GM21576 (cell line): ENCODE measurements around the gene KLHL8.

Experiments used
- ATAC-seq: cut with Tn5 transposase; IDR thresholded peaks from one replicate; pipeline ENCODE4 v1.9.1; 2021; ENCODE audit warnings: mild to moderate bottlenecking, moderate library complexity; ENCODE audit not compliant: unreplicated experiment

Gene KLHL8

DNA sequence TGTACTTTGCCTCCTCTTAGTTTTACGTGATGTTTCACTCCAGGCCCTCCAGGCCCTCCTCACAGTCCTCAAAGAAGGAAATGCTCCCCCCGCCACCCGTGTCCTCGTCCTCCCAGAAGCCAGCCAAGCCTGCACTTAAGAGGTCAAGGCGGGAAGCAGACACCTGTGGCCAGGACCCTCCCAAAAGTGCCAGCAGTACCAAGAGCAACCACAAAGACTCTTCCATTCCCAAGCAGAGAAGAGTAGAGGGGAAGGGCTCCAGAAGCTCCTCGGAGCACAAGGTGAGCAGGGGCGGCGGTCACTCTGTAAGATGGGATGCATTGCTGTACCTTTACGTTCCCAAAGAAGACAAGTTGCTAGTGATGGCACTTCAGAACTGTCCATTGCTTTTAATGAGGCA lies 94.4 kb downstream of the KLHL8 start:
- ATAC-seq = no peak

DNA sequence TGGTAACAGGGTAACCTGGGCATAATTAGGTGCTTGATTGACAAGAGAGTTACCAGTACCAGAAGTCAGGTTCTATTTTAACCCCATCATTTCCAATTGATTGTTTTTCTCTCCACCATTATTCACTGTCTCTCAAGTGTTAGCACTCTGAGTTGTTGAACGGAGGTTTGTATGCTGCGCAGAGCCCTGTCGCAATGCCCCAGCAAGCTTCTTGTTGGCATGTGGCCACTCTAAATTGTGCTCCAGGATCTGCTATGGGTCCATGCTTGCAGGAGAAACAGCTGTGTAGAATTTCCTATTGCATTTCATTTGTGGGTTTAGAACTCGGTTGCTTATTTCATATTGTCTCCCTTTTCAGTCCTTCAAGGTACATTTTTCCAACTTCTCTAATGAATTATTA lies 98.2 kb downstream of the KLHL8 start:
- ATAC-seq = no peak

DNA sequence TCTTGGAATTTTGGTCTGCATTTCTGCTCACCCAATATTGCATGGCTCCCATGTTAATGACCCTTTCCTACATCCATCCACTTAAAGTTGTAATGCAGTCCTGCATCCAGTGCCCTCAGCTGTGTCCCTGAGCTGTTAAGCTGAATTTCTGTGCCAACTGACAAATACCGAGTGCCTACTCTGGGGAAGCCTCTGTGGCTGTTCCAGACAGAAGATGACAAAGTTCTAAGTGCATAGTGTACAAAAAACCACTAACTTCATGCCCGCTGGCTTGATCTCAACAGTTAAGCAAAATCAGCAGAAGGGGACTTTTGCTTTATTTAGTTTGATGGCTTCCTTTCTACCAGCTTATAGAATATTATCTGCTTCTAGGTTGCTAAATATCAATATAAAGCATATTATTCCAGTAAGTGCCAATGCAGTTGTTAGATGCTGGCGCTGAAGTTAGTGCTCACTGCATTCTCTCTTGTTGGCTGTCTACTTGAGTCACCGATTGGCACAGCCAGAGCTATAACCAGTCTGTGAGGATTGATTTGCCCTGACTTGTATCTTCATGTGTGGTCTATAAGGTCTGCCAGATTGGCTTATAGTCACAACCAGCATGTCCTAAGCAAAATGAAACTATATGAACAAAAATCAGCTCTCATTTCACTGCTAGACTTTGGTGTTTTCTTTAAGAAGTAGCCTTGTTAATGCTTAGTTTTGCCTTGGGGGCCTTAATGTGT lies 98.9 kb downstream of the KLHL8 start:
- ATAC-seq = no peak

DNA sequence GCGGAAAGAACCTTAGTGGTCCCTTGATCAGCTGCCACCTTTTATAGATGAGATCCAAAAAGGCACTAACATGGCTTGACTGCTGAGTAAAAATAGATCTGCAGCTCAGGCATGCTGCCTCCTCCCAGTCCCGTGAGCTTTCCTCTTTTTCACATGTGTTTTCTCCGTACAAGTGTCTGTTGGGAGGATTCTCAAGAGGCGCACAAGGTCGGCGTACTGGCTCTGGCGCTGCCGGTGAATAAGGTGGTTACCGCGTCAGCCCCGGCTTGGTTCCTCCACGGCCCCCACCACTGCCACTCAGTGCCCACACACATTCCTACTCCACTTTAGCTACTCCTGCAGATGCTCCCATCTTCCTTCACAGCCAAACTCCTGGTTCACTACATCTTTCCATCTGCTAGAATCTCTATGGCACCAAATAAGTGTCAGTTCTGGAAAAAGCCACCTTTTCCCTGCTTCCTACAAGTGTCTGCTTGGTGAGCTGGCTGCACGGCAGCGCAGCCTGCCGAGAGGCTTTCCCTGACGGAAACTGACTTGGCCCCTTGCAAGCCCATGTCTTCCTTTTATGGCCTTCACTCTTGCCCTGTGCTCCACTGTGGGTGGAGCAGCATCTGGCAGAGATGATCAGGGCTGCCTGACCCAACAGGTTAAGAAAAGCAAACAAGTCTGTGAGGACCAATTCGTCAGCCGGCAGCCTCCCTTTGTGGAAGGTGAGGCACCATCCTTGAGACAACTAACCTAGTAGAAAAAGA lies 99.8 kb downstream of the KLHL8 start:
- ATAC-seq = no peak

DNA sequence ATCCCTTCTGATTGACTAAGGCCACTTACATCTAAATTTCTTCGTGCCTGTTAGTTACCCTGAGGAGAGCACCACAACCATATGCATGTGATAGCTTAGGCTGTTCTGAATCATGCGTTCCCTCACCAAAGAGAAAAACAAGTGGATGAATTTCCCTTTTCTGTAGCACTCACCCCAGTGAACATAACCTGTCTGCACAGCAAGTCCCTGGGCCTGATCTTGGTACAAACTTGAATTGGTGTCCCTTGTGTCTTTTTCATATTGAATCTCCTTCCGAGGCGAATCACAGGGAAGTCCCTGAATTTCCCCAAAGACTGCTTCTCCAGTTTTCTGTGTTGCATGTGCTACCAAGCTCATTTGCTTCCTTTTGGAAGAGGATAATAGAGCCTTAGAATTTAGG lies 100.4 kb downstream of the KLHL8 start:
- ATAC-seq = no peak

DNA sequence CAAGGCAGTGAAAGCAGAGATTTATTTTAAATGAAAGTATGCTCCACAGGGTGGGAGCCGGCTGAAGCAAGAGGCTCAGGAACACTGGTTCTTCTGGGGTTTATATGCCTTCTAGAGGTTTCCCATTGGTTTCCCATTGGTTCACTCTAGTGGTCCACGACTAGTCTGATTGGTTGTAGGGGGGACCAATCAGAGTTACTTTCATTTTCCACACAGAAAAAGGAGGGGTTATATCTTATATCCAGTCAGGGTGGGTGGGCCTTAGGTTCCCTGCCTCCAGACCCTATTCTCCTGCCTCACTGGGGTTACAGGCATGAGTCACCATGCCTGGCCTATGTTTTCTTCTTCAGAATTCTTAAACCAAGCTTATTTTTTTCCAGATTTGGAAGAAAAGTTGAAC lies 101.6 kb downstream of the KLHL8 start:
- ATAC-seq = no peak

DNA sequence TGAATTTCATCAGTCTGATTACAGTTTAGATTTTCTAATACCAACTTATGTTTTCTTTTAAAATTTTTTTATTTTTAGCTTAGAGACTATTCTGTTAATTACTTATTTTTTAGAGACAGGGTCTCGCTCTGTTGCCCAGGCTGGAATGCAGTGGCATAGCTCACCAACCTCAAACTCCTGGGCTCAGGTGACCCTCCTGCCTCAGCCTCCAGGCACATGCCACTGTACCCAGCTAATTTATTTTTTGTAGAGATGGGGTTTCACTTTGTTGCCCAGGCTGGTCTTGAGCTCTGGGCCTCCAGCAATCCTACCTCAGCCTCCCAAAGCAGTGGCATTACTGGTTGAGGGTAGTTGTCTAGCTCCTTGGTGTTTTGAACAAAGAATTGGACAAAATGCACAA lies 102.0 kb downstream of the KLHL8 start:
- no peak for ATAC-seq

DNA sequence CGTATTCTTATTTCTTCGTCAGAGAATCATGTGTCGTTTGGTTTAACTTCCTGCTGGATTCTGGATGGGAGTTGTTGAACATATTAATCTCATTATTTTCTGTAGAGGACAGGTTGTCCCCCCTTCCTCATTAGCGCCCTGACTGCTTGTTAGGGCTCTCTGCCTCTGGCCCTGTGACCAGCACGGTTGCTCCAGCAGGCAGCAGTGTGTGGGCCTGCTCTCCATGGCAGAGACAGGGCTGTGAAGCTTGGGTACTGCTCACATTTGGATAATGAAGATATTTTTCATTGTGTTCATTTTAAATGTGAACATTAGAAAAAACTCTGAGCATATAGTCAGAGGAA lies 102.7 kb downstream of the KLHL8 start:
- ATAC-seq = no peak

DNA sequence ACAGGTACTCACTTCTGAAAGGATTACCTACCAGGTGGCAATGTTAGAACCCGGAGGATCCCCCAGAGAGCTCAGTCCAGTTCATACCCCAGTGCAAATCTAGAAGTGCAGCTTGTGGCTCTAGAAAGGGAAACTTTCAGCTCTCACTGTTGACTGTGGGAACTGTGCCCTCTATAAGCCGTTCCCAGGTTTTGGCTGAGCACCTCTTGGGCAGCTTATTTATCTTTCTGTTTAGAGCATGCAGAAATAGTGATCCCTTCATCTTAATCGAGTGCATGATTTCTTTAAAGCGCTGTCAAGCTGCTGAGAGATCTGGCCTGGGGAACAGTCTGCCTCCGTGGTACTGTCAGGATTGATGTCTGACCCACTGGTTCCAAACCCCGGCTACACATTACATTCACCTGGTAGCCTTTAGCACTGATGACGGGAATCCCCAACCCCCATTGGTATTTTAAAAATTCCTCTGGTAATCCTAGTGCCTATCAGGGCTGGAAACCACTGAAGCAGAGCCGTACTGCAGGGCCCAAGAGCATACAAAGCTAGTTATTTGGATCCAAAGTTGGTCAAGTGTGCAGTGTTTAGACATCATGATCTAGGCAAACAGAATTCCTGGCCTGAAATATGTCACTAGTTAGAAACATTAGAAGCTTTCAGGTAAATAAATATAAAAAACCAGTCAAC lies 103.2 kb downstream of the KLHL8 start:
- ATAC-seq = no peak

DNA sequence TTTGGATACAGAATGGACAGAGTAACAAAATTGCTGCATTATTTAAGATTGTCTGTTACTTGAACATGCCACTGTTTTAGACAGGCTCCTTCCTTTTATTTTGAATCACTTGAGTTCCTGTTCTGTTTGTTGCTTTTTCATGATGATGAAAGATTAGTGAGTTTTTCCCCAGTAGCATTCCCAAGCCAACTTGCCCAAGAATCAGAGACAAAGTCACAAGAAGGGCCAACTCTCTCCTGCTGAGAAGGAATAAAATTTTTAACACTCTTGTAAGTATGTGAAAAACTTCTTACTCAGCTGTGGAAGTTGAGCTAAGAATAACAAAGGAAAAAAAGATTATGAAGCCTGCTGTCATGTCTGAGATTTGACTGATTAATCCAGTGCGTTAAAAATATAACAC lies 104.2 kb downstream of the KLHL8 start:
- no peak for ATAC-seq

DNA sequence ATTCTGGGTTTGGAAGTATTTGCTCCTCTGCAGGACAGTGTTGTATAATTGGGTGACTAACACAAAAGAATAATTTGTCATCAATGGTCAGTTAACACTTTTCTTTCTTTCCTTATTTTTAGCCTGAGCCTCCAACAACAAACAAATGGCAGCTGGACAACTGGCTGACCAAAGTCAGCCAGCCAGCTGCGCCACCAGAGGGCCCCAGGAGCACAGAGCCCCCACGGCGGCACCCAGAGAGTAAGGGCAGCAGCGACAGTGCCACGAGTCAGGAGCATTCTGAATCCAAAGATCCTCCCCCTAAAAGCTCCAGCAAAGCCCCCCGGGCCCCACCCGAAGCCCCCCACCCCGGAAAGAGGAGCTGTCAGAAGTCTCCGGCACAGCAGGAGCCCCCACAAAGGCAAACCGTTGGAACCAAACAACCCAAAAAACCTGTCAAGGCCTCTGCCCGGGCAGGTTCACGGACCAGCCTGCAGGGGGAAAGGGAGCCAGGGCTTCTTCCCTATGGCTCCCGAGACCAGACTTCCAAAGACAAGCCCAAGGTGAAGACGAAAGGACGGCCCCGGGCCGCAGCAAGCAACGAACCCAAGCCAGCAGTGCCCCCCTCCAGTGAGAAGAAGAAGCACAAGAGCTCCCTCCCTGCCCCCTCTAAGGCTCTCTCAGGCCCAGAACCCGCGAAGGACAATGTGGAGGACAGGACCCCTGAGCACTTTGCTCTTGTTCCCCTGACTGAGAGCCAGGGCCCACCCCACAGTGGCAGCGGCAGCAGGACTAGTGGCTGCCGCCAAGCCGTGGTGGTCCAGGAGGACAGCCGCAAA lies 106.0 kb downstream of the KLHL8 start:
- no peak for ATAC-seq

DNA sequence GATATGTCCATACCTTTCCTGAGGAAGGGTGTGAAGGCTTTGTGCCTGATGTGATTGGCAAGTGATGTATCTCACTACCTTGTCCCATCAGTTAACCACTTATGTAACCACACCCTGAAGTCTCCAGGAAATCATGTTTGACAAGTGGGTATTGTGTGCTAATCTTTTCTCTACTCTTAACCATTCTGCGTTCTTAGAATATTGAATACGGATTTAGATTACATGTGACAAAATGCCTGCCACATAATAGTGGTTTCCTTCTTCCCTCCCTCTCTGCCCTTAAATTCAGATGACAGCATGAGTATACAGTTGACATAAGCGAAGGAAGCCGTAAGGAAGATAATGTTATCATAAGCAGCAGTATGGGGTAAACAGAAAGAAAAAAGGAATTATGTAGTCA lies 108.4 kb downstream of the KLHL8 start:
- no peak for ATAC-seq
